A549 (cell line): ENCODE measurements around the gene IGBP1. TPM values are rescaled to one million over a fixed set of nuclear protein-coding genes. Genes with fewer than 3 reads are reported as not detected.
A peak's percentile ranks its signal among the peaks of the same experiment; 100 is the strongest.

Source experiments
- ATAC-seq, 2 experiments: fragments of 200-7000 bp in 1 of 2; fragments of >200 bp in 1 of 2; cut with Nextera tagmentation in 1 of 2; cut with Tn5 transposase in 1 of 2; 3 replicates each; pipeline versions ENCODE4 v1.8.0 to v1.9.1; 2018 to 2020; ENCODE audit warnings: mild to moderate bottlenecking in 1 of 2, moderate library complexity in 1 of 2
- CTCF ChIA-PET: fragments of 300-600 bp; sonication (Branson Sonifier 250); formaldehyde crosslinking; extraction: SDS; loops from one replicate; lab custom pipeline; 2021; ENCODE audit warnings: antibody characterized with exemption, inconsistent platforms; lab: Yijun Ruan, JAX
- POLR2A ChIA-PET: fragments of 350-600 bp; formaldehyde crosslinking; extraction: SDS; loops from one replicate; lab custom pipeline; 2021; ENCODE audit warnings: antibody characterized with exemption, inconsistent platforms; lab: Yijun Ruan, JAX
- DNase-seq, 2 experiments: peaks; one replicate each; pipeline versions ENCODE4 v3.0.0 to v3.0.0-alpha.2; 2011 to 2016; ENCODE audit warnings: low read depth in 1 of 2, low spot score in 1 of 2
- FAIRE-seq: peaks from 2 replicates; lab custom pipeline; 2011; peaks lifted over from hg19 to GRCh38; lab: Jason Lieb, UNC
- H3K27ac ChIP-seq, 2 experiments: fragments of >200 bp; sonication (Bioruptor Twin); formaldehyde crosslinking; 3 replicates each; pipeline ENCODE4 v1.5.1; 2016 to 2017
- H3K4me1 ChIP-seq: fragments of >200 bp; sonication (Bioruptor Twin); formaldehyde crosslinking; 3 replicates; pipeline ENCODE4 v1.6.1; 2016
- H3K4me2 ChIP-seq: fragments of >200 bp; sonication (Bioruptor Twin); formaldehyde crosslinking; 3 replicates; pipeline ENCODE4 v1.6.1; 2016
- H3K4me3 ChIP-seq: fragments of >200 bp; sonication (Bioruptor Twin); formaldehyde crosslinking; 3 replicates; pipeline ENCODE4 v1.5.1; 2016
- H3K9me3 ChIP-seq: fragments of >200 bp; sonication (Bioruptor Twin); formaldehyde crosslinking; 3 replicates; pipeline ENCODE4 v1.6.1; 2016
- CBX8 ChIP-seq: fragments of 200-600 bp; sonication (generic); IDR thresholded peaks from 2 replicates; pipeline ENCODE4 v1.6.1; 2016
- EP300 ChIP-seq, 2 experiments: fragments of >200 bp; sonication (Bioruptor Twin); formaldehyde crosslinking; IDR thresholded peaks; 2 replicates in 1 of 2; 3 replicates in 1 of 2; pipeline ENCODE4 v1.6.1; 2016 to 2017
- ESRRA ChIP-seq: fragments of 150-350 bp; IDR thresholded peaks from 2 replicates; pipeline ENCODE4 v1.6.1; 2014; ENCODE audit warnings: mild to moderate bottlenecking, low read length, borderline replicate concordance
- HDAC2 ChIP-seq: fragments of 200-600 bp; sonication (generic); IDR thresholded peaks from 2 replicates; pipeline ENCODE4 v1.6.1; 2016
- HEYL ChIP-seq: fragments of 250-450 bp; sonication (Bioruptor Pico); IDR thresholded peaks from 2 replicates; pipeline ENCODE4 v1.8.0; 2021; ENCODE audit warnings: mild to moderate bottlenecking, moderate library complexity
- HOXA7 ChIP-seq: fragments of 250-450 bp; sonication (Bioruptor Pico); IDR thresholded peaks from 2 replicates; pipeline ENCODE4 v1.5.0; 2020; ENCODE audit warnings: mild to moderate bottlenecking, moderate library complexity
- HOXB5 ChIP-seq: fragments of 250-450 bp; sonication (Bioruptor Pico); IDR thresholded peaks from 2 replicates; pipeline ENCODE4 v1.5.0; 2020; ENCODE audit warnings: mild to moderate bottlenecking, moderate library complexity
- KDM5A ChIP-seq: fragments of 200-600 bp; sonication (generic); IDR thresholded peaks from 2 replicates; pipeline ENCODE4 v1.6.1; 2016; ENCODE audit warnings: antibody characterized with exemption, mild to moderate bottlenecking
- MAFK ChIP-seq: fragments of 450-650 bp; IDR thresholded peaks from 2 replicates; pipeline ENCODE4 v1.6.1; 2014; ENCODE audit not compliant: partially characterized antibody
- NFE2L2 ChIP-seq: fragments of 150-350 bp; conservative IDR thresholded peaks from 2 replicates; pipeline ENCODE4 v1.6.1; 2014; ENCODE audit warnings: low read length
- NR3C1 ChIP-seq: fragments of >200 bp; sonication (Bioruptor Twin); formaldehyde crosslinking; IDR thresholded peaks from 3 replicates; pipeline ENCODE4 v1.6.1; 2017
- POLR2AphosphoS2 ChIP-seq: conservative IDR thresholded peaks from 2 replicates; pipeline ENCODE4 v1.6.1; 2012; ENCODE audit warnings: low read length, improper control_type of control experiment, inconsistent platforms
- RAD21 ChIP-seq, 2 experiments: fragments of >200 bp in 1 of 2; sonication (Bioruptor Twin) in 1 of 2; formaldehyde crosslinking in 1 of 2; IDR thresholded peaks in 1 of 2; conservative IDR thresholded peaks in 1 of 2; 2 replicates in 1 of 2; 3 replicates in 1 of 2; pipeline ENCODE4 v1.6.1; 2012 to 2018; ENCODE audit warnings: inconsistent platforms in 1 of 2
- SREBF2 ChIP-seq: fragments of 450-650 bp; IDR thresholded peaks from 2 replicates; pipeline ENCODE4 v1.6.1; 2014; ENCODE audit warnings: mild to moderate bottlenecking, moderate library complexity
- TFCP2L1 ChIP-seq: fragments of 250-450 bp; sonication (Bioruptor Pico); IDR thresholded peaks from 2 replicates; pipeline ENCODE4 v1.5.0; 2021; ENCODE audit warnings: mild to moderate bottlenecking
- ZC3H11A ChIP-seq: fragments of 450-650 bp; IDR thresholded peaks from 2 replicates; pipeline ENCODE4 v1.6.1; 2014; ENCODE audit warnings: antibody characterized with exemption, mild to moderate bottlenecking
- ZNF302 ChIP-seq: fragments of 250-450 bp; sonication (Bioruptor Pico); IDR thresholded peaks from 2 replicates; pipeline ENCODE4 v1.9.0; 2021; ENCODE audit warnings: inconsistent platforms, mild to moderate bottlenecking, moderate library complexity
- WGBS: methylation state at CpG from one replicate; pipeline ENCODE4 v1.1.6; 2017; ENCODE audit errors: missing lambda C conversion rate; 5-methylcytosine and 5-hydroxymethylcytosine counted together
- polyA plus RNA-seq, 4 experiments: library from polyadenylated mRNA; depleted of rRNA in 3 of 4; stranded (reverse); fragments of >200 nt; fragmentation: RNase III in 1 of 4; extraction: RNeasy Plus Mini Kit Qiagen cat#74134 plus additional on column Dnase treatment in 1 of 4; gene quantifications; 2 replicates in 3 of 4; 3 replicates in 1 of 4; pipeline ENCODE4 v1.2.3, GENCODE V29; 2011 to 2017
- TF ChIP-seq, protein P1 (sequence below): IDR thresholded peaks from 2 replicates; pipeline ENCODE4 v1.6.1; 2012
- TF ChIP-seq, protein P2 (sequence below): fragments of 200-600 bp; sonication (generic); IDR thresholded peaks from 2 replicates; pipeline ENCODE4 v1.6.1; 2016; ENCODE audit warnings: antibody characterized with exemption, mild to moderate bottlenecking, moderate library complexity
- TF ChIP-seq, protein P3 (sequence below): fragments of >200 bp; sonication (Bioruptor Twin); formaldehyde crosslinking; IDR thresholded peaks from 3 replicates; pipeline ENCODE4 v1.5.1; 2016

IGBP1 gene
- polyA plus RNA-seq, 2 of the 4 experiments (the other 2 are of a cell fraction), result 54.0 to 106 TPM

DNA sequence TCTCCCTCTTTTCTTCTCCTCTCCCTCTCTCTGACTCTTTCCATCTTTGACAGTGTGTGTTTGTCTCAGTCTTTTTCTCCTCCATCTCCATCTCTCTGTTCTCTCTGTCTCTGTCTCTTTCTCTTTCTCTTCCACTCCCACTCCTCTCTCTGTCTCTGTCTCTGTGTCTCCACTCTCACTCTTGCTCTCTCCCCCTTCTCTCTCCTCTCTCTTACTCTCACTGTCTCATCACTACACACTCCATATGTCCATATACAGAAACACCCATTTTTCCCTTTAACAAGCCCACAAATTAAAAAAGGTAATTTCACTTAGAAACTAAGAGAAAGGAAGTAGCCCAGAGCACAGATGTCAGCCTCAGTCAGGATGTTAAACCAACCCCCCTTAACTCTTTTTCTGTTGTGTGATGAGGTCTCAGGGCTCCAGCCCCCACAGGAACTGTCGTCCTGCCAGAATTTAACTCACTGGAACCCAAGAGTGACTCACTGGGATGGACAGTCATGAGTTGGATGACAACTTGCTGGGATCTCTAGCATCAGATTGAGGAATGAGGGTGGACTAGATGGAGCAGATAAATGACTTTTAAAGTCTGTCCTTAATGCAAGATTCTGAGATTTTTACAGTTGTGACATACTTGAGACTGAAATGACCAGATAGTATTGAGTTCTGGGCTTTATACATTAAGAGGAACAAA is 43.5 kb upstream of the IGBP1 start:
- ATAC-seq (no peak), DNase-seq (no peak), FAIRE-seq (no peak)
- no peak overlapping the region for H3K4me2 ChIP-seq
- CTCF ChIA-PET, result interaction anchor here (4.4 kb wide), 1 partner anchor 7 kb away, joined by 30 read pairs; no protein-coding TSS in a partner anchor
- 17% methylated on average over 1 of the region's 1 CpG for WGBS
- H3K4me3 ChIP-seq, result no peak overlapping the region
- no peaks in the 10 kb centered on the region for H3K4me1 ChIP-seq
- H3K9me3 ChIP-seq, result no peaks in the 10 kb centered on the region
- TF ChIP-seq HDAC2 (no peak), TFCP2L1 (CRISPR knock-in tag) (no peak), HOXB5 (CRISPR knock-in tag) (no peak), SREBF2 (no peak), HOXA7 (CRISPR knock-in tag) (no peak), ZC3H11A (no peak), POLR2AphosphoS2 (no peak), KDM5A (no peak), ESRRA (no peak)
- TF ChIP-seq, protein P1, sequence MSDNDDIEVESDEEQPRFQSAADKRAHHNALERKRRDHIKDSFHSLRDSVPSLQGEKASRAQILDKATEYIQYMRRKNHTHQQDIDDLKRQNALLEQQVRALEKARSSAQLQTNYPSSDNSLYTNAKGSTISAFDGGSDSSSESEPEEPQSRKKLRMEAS, result no peak
- TF ChIP-seq, all 56 proteins: peak for 0
- POLR2A ChIA-PET, result no interaction called here
- H3K27ac ChIP-seq, result no peak overlapping the region

DNA sequence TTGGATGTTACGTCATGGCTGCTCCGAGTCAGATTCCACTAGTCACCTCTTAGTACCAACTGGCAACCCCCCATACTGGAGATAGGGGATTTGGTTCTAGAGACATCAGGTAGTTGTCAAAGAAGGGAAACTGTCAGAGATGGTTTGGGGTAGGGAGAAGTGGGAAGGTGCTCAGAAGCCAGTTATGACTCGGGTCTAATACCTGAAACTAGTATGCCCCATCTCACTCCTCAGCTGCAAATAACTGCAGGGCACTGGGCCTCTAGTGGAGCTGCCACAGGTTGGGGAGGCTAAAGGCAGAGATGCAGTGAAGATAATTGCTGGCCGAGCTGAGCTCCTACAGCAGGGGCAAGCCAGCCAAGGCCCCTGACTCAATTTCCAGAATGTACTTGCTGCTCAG is 41.0 kb upstream of the IGBP1 start:
- no peak for ATAC-seq
- no peak for FAIRE-seq
- Histone ChIP-seq H3K4me2 (no peak overlapping the region), H3K4me3 (no peak overlapping the region), H3K4me1 (no peaks in the 10 kb centered on the region), H3K27ac (no peak overlapping the region), H3K9me3 (no peaks in the 10 kb centered on the region)
- ChIA-PET POLR2A (no interaction called here), CTCF (interaction anchor here (1.3 kb wide), 1 partner anchor 41 kb away, joined by 3 read pairs; the partner anchor contains the start of gene IGBP1)
- 26% methylated on average over 4 of the region's 4 CpGs for WGBS
- DNase-seq, result no peak
- TF ChIP-seq NFE2L2, result no peak
- TF ChIP-seq CBX8, result no peak
- TF ChIP-seq, protein P2, sequence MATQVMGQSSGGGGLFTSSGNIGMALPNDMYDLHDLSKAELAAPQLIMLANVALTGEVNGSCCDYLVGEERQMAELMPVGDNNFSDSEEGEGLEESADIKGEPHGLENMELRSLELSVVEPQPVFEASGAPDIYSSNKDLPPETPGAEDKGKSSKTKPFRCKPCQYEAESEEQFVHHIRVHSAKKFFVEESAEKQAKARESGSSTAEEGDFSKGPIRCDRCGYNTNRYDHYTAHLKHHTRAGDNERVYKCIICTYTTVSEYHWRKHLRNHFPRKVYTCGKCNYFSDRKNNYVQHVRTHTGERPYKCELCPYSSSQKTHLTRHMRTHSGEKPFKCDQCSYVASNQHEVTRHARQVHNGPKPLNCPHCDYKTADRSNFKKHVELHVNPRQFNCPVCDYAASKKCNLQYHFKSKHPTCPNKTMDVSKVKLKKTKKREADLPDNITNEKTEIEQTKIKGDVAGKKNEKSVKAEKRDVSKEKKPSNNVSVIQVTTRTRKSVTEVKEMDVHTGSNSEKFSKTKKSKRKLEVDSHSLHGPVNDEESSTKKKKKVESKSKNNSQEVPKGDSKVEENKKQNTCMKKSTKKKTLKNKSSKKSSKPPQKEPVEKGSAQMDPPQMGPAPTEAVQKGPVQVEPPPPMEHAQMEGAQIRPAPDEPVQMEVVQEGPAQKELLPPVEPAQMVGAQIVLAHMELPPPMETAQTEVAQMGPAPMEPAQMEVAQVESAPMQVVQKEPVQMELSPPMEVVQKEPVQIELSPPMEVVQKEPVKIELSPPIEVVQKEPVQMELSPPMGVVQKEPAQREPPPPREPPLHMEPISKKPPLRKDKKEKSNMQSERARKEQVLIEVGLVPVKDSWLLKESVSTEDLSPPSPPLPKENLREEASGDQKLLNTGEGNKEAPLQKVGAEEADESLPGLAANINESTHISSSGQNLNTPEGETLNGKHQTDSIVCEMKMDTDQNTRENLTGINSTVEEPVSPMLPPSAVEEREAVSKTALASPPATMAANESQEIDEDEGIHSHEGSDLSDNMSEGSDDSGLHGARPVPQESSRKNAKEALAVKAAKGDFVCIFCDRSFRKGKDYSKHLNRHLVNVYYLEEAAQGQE, result no peak
- TF ChIP-seq ZNF302 (CRISPR knock-in tag), result no peak
- no peak for TF ChIP-seq MAFK
- no peak for TF ChIP-seq NR3C1
- TF ChIP-seq HEYL (CRISPR knock-in tag), result no peak
- TF ChIP-seq EP300 (IDR thresholded peaks at IDR 0.05), result no peak

DNA sequence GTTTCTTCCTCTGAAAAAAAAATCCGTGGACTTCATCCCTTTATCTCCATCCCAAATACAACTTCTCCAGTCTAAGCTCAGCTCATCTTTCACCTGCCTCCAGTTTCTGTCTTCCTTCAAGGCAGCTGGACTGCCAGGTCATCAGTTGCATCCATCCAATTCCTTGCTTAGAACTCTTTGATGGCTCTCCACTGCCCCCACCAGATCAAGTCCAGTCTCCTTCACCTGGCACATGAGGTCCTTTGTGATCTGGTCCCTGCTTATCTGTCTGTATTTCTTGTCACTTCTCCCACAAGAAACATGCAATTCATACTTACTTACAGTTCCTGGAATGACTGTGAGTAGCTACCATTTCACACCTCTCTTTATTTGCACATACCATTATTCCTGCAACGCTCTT is 37.2 kb upstream of the IGBP1 start:
- no peaks in the 10 kb centered on the region for H3K4me1 ChIP-seq
- CTCF ChIA-PET, result interaction anchor here (0.7 to 4.8 kb wide), 15 partner anchors 9 to 672 kb away, joined by 3 to 55 read pairs (median 8); partner anchors contain the start of gene IGBP1
- FAIRE-seq (no peak), ATAC-seq (peak; percentile 43 to 70; a peak in 2 of 6 replicates), DNase-seq (peak in 1 of 2 experiments; percentile 37)
- TF ChIP-seq RAD21 (conservative IDR thresholded peaks at IDR 0.05 in 1 of 2, IDR thresholded peaks at IDR 0.05 in 1 of 2) (peak; percentile 27 to 52; a peak in 4 of 5 replicates), CBX8 (no peak), HOXB5 (CRISPR knock-in tag) (no peak)
- TF ChIP-seq, protein P3, sequence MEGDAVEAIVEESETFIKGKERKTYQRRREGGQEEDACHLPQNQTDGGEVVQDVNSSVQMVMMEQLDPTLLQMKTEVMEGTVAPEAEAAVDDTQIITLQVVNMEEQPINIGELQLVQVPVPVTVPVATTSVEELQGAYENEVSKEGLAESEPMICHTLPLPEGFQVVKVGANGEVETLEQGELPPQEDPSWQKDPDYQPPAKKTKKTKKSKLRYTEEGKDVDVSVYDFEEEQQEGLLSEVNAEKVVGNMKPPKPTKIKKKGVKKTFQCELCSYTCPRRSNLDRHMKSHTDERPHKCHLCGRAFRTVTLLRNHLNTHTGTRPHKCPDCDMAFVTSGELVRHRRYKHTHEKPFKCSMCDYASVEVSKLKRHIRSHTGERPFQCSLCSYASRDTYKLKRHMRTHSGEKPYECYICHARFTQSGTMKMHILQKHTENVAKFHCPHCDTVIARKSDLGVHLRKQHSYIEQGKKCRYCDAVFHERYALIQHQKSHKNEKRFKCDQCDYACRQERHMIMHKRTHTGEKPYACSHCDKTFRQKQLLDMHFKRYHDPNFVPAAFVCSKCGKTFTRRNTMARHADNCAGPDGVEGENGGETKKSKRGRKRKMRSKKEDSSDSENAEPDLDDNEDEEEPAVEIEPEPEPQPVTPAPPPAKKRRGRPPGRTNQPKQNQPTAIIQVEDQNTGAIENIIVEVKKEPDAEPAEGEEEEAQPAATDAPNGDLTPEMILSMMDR, result peak; percentile 16; the same call in 1 of the 3 replicates
- H3K27ac ChIP-seq, result no peak overlapping the region
- no peak overlapping the region for H3K4me3 ChIP-seq
- 20% methylated on average over 2 of the region's 2 CpGs for WGBS
- H3K4me2 ChIP-seq, result no peak overlapping the region
- no peaks in the 10 kb centered on the region for H3K9me3 ChIP-seq
- POLR2A ChIA-PET, result no interaction called here
